Activated naive CD4-positive, alpha-beta T cell treated with anti-CD3 and anti-CD28 coated beads, Interleukin-2, amount 50 U/mL, for 24 hours (primary cell): ENCODE results near the gene HOXC10.
A peak's percentile ranks its signal among the peaks of the same experiment; 100 is the strongest.

Source experiments
- H3K27ac Mint-ChIP-seq: one replicate; pipeline ENCODE4 v1.8.0; 2021; ENCODE audit warnings: mild to moderate bottlenecking, mixed read lengths
- H3K27me3 Mint-ChIP-seq: one replicate; pipeline ENCODE4 v1.8.0; 2021; ENCODE audit warnings: mixed read lengths
- H3K36me3 Mint-ChIP-seq: one replicate; pipeline ENCODE4 v1.8.0; 2021; ENCODE audit warnings: mixed read lengths
- H3K4me1 Mint-ChIP-seq: one replicate; pipeline ENCODE4 v1.8.0; 2021; ENCODE audit warnings: mixed read lengths
- H3K4me3 Mint-ChIP-seq: one replicate; pipeline ENCODE4 v1.8.0; 2021; ENCODE audit warnings: mild to moderate bottlenecking, mixed read lengths
- H3K9me3 Mint-ChIP-seq: one replicate; pipeline ENCODE4 v1.8.0; 2021; ENCODE audit warnings: mixed read lengths

Gene HOXC10

DNA sequence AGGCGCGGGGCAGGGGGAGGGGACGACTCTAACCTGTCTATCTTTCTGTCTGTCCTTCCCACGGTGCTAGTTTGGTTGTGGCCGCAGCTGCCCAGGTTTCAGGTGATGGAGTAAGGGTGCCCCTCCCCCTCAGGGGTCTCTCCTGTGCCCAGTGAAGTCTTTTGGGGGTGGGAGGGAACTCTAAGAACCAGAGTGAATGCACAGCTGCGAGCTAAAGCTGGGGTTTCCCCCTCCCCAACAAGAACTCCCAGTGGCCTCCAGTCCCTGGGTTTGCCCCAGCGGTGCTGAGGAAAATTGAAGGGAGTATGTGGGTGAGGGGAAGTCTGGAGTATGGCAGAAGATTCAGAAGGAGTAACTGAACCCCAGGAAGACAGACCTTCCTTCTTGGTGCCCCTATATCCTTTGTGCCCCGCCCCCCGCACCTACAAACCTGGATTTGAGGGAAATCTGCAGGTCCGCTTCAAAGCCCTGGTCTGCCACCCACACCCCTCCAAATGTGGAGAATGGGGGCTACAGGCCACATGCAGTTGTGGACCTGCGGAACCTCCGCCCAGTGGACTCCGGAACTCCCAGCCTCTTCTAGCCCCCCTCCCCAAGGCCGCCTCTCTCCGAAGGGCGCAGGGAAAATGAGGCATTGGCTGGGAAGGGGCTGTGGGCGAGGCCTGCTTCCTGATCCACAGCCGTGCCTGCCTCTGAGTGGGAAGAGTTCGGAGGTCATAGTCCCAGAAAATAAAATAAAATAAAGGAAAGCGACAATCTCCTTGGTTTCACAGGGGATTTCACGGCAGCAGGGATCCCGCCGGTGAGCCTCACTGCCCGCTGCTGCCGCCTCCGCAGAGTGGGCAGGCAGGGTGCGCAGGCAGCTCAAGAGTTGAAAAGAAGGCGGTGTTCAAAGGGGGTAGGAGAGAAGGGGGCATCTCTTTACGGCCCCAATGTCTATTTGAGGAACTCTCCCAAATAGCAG, 11.6 kb downstream of the HOXC10 start:
- Mint-ChIP-seq H3K27me3 (peaks cover 67% of the 10 kb centered on the region), H3K4me3 (peak overlapping the region; percentile 87), H3K9me3 (no peaks in the 10 kb centered on the region), H3K4me1 (peaks cover 49% of the 10 kb centered on the region), H3K36me3 (no peaks in the 10 kb centered on the region), H3K27ac (no peak overlapping the region)

GRCh38 chr12:53997204-53998109, 12.5 kb downstream of the HOXC10 start:
- Mint-ChIP-seq H3K36me3 (no peaks in the 10 kb centered on the region), H3K9me3 (no peaks in the 10 kb centered on the region), H3K4me3 (no peak overlapping the region), H3K27me3 (peaks cover 66% of the 10 kb centered on the region), H3K4me1 (peaks cover 49% of the 10 kb centered on the region), H3K27ac (no peak overlapping the region)

DNA sequence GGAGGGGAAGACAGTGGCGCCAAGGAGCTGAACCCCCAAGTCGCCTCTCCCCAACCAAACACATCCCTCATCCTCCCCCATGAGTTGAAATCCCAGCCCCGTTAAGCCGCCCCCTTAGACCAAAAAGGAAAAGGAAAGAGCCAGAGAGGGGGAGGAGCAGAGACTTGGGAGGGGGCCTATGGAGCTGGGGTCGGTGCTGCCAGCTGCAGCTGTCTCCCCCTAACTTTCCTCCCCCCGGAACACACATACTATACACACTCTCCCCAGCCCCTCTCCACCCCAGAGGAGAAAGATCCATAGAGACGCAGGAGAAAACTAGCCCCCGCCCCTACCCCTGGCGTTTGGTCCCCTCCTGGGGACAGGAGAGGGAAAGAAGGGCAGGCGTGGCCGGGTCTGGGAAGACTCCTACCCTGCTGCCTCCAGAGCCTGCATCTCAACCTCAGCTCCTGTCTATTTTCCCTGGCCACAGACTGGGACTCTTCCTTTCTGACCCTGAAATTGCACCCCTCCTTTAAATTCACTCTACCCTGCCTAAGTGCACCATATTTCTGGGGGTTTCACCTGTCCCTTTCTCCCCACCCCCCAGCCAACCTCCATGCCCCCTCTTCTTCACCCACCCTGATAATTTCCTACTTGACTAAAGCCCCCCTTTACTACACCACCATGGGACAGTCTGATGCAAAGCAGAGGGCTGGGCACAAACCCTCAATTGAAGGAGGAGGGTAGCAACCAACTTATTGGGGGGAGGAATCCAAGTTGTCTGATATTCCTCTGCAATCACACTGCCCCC, 13.4 kb downstream of the HOXC10 start:
- H3K4me1 Mint-ChIP-seq = peaks cover 49% of the 10 kb centered on the region

DNA sequence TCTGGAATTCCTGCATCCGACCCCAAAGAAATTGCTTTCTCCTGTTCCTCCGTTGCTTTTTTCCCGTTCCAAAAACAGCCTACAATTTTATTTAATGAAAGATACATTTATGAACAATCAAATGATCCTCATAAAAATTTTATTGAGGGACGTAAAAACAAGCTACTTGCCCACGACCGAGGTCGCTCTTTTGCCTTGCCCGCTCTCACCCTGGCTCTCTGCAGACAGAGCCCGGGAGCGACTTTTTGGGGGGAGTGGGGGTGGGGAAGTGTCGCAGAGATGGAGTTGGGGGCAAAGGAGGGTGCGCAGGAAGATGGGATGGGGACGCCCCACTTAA, 13.9 kb downstream of the HOXC10 start:
- Mint-ChIP-seq H3K36me3 (no peaks in the 10 kb centered on the region), H3K27me3 (peaks cover 68% of the 10 kb centered on the region), H3K27ac (no peak overlapping the region), H3K4me3 (no peak overlapping the region), H3K9me3 (no peaks in the 10 kb centered on the region), H3K4me1 (peaks cover 48% of the 10 kb centered on the region)

More for the DNA sequence above, 13.4 kb downstream of the HOXC10 start:
- Mint-ChIP-seq H3K27me3 (peaks cover 68% of the 10 kb centered on the region), H3K27ac (peak overlapping the region; percentile 30), H3K36me3 (no peaks in the 10 kb centered on the region), H3K4me3 (no peak overlapping the region), H3K9me3 (no peaks in the 10 kb centered on the region)

GRCh38 chr12:53999559-54000115, 14.7 kb downstream of the HOXC10 start:
- peak overlapping the region; percentile 54 for H3K4me3 Mint-ChIP-seq
- peaks cover 44% of the 10 kb centered on the region for H3K4me1 Mint-ChIP-seq
- H3K27me3 Mint-ChIP-seq = peaks cover 69% of the 10 kb centered on the region
- no peak overlapping the region for H3K27ac Mint-ChIP-seq
- H3K9me3 Mint-ChIP-seq = no peaks in the 10 kb centered on the region
- no peaks in the 10 kb centered on the region for H3K36me3 Mint-ChIP-seq

DNA sequence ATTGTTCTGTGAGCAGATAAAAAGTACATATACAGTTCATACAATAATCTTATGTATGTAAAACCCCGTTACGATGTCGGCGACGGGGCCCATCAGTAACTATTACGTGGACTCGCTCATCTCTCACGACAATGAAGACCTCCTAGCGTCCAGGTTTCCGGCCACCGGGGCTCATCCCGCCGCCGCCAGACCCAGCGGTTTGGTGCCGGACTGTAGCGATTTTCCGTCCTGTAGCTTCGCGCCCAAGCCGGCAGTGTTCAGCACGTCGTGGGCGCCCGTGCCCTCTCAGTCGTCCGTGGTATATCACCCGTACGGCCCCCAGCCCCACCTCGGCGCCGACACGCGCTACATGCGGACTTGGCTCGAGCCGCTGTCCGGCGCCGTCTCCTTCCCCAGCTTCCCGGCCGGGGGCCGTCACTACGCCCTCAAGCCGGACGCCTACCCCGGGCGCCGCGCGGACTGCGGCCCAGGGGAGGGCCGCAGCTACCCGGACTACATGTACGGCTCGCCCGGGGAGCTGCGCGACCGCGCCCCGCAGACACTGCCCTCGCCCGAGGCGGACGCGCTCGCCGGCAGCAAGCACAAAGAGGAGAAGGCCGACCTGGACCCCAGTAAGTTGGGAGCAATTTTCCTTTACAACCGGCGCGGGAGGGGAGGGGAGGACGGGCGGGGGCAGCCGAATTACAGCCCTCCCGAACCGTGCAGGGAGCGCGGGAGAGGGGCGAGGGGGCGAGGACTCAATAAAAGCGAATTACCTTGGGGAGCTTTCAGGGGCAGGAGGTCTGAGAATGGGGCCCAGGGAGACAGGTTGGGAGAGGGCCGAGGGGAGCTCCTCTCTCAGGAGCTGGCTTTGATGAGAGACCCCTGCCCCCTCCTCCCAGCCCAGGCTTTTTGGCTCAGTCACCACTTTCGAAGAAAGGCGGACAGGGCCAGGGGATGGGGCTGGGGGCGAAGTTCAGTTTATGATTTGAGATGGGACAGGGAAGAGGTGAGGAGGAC, 15.5 kb downstream of the HOXC10 start, which contains the start of gene HOXC9:
HOXC9 (plus strand) TSS at position 46 of the 999 bp plus-strand sequence; CDS start at position 74, 28 bp downstream.
- Mint-ChIP-seq H3K27me3 (peaks cover 69% of the 10 kb centered on the region), H3K36me3 (no peaks in the 10 kb centered on the region), H3K9me3 (no peaks in the 10 kb centered on the region), H3K4me1 (peaks cover 40% of the 10 kb centered on the region), H3K4me3 (peak within 1 kb of the TSS; percentile 54), H3K27ac (no peak within 1 kb of the TSS)

GRCh38 chr12:54001283-54002187, 16.6 kb downstream of the HOXC10 start:
- H3K4me3 Mint-ChIP-seq = no peak overlapping the region
- no peaks in the 10 kb centered on the region for H3K9me3 Mint-ChIP-seq
- peaks cover 41% of the 10 kb centered on the region for H3K4me1 Mint-ChIP-seq
- H3K36me3 Mint-ChIP-seq = no peaks in the 10 kb centered on the region
- H3K27me3 Mint-ChIP-seq = peaks cover 76% of the 10 kb centered on the region
- no peak overlapping the region for H3K27ac Mint-ChIP-seq

- H3K27me3 Mint-ChIP-seq = peaks cover 79% of the 10 kb centered on the region
- H3K4me3 Mint-ChIP-seq = no peak overlapping the region
- no peak overlapping the region for H3K27ac Mint-ChIP-seq
- no peaks in the 10 kb centered on the region for H3K36me3 Mint-ChIP-seq
- peaks cover 39% of the 10 kb centered on the region for H3K4me1 Mint-ChIP-seq
- H3K9me3 Mint-ChIP-seq = no peaks in the 10 kb centered on the region
These were observed 17.4 kb downstream of the HOXC10 start for GRCh38 chr12:54002278-54002914.

- Mint-ChIP-seq H3K27ac (no peak overlapping the region), H3K4me1 (peaks cover 35% of the 10 kb centered on the region), H3K4me3 (no peak overlapping the region), H3K27me3 (peaks cover 78% of the 10 kb centered on the region), H3K9me3 (no peaks in the 10 kb centered on the region), H3K36me3 (no peaks in the 10 kb centered on the region)
These were observed 18.0 kb downstream of the HOXC10 start for GRCh38 chr12:54002915-54003389.

DNA sequence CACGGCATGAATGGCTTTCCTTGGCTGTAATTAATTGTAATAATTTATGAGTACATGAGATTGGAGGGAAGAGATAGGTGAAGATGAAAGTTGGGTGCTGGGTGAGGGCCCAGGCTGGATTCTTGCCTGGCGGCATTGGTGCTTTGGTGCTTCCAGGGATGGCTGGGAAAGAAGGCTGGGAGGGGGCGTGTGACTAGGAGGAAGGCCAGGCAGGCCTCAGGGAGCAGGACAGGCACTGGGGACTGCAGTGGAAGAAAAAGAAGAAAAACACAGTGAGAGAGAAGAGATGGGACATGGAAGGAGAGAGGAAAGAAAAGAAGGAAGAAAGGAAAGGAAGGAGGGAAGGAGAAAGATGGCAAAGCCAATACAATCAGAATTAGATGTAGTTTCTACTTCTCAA, 18.7 kb downstream of the HOXC10 start:
- Mint-ChIP-seq H3K4me1 (peaks cover 30% of the 10 kb centered on the region), H3K27me3 (peaks cover 76% of the 10 kb centered on the region), H3K4me3 (no peak overlapping the region), H3K27ac (peak overlapping the region; percentile 33), H3K9me3 (no peaks in the 10 kb centered on the region), H3K36me3 (no peaks in the 10 kb centered on the region)

DNA sequence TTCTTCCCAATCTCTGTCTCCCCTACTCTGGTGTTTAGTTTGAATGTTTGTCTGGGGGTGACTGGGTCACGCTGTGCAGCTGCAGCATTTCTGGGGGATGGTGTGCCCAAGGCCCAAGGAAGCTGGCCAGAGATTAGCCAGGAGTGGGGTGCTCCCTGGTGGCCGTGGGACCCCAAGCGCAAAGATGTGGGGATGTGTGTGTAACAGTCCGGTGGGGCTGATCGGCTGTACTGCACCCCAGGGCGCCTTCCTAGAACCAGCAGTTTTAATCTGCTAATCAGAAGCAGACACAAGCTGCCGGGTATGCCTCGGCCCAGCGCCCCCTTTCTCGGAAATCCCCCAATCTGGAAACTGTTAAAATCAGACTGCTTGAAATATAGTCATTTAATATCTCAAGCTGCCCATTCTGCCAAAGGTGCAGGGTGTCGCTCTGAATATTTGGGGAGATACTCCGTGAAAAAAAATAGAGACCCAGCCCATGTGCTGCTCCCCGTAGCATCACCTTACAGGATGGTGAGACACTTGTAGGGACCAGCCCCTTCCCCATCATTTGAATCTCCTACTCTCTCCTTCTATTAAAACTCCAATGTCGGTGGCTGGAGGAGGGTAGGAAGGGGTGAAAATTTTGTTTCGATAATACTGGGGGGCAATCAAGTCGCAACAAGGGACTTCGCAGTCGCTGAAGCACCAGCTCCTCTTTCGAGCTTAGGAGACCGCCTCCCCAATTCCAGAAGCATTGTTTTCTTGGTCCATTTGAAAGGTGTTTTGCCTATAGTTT, 19.3 kb downstream of the HOXC10 start:
- Mint-ChIP-seq H3K9me3 (no peaks in the 10 kb centered on the region), H3K4me1 (peaks cover 29% of the 10 kb centered on the region), H3K4me3 (no peak overlapping the region), H3K27ac (peak overlapping the region; percentile 33), H3K36me3 (no peaks in the 10 kb centered on the region), H3K27me3 (peaks cover 73% of the 10 kb centered on the region)

GRCh38 chr12:54004841-54005530, 20.0 kb downstream of the HOXC10 start:
- Mint-ChIP-seq H3K4me3 (no peak overlapping the region), H3K4me1 (peaks cover 30% of the 10 kb centered on the region), H3K9me3 (no peaks in the 10 kb centered on the region), H3K27ac (peak overlapping the region; percentile 17), H3K36me3 (no peaks in the 10 kb centered on the region), H3K27me3 (peaks cover 76% of the 10 kb centered on the region)
